Neural progenitor cell (in vitro differentiated cells): ENCODE results near the gene BCAS3. TPM values are rescaled to one million over a fixed set of nuclear protein-coding genes. Genes with fewer than 3 reads are reported as not detected.

Experiments used
- DNase-seq: peaks from one replicate; pipeline ENCODE4 v3.0.0-alpha.2; 2016; ENCODE audit warnings: low spot score
- H2AFZ ChIP-seq: fragments of 200-600 bp; sonication (generic); replicated peaks from 2 replicates; pipeline ENCODE4 v1.6.1; 2016; ENCODE audit warnings: antibody characterized with exemption
- H3F3A ChIP-seq: fragments of 200-600 bp; sonication (generic); 2 replicates; pipeline ENCODE4 v1.6.1; 2016; ENCODE audit warnings: antibody characterized with exemption, low read depth
- H3K27ac ChIP-seq: fragments of 200-600 bp; sonication (generic); 2 replicates; pipeline ENCODE4 v1.5.1; 2016; ENCODE audit warnings: mild to moderate bottlenecking
- H3K27me3 ChIP-seq: fragments of 200-600 bp; sonication (generic); 2 replicates; pipeline ENCODE4 v1.6.1; 2016; ENCODE audit warnings: mild to moderate bottlenecking, moderate library complexity
- H3K36me3 ChIP-seq: fragments of 200-600 bp; sonication (generic); 2 replicates; pipeline ENCODE4 v1.5.1; 2016
- H3K4me1 ChIP-seq: fragments of 200-600 bp; sonication (generic); 2 replicates; pipeline ENCODE4 v1.6.1; 2016; ENCODE audit warnings: mixed run types
- H3K4me2 ChIP-seq: fragments of 200-600 bp; sonication (generic); 2 replicates; pipeline ENCODE4 v1.6.1; 2016
- H3K4me3 ChIP-seq: fragments of 200-600 bp; sonication (generic); 2 replicates; pipeline ENCODE4 v1.5.1; 2016
- H3K79me2 ChIP-seq: fragments of 200-600 bp; sonication (generic); 2 replicates; pipeline ENCODE4 v1.6.1; 2016; ENCODE audit warnings: low read depth
- H3K9ac ChIP-seq: fragments of 200-600 bp; sonication (generic); 2 replicates; pipeline ENCODE4 v1.6.1; 2016
- H3K9me3 ChIP-seq: fragments of 200-600 bp; sonication (generic); 2 replicates; pipeline ENCODE4 v1.5.1; 2016; ENCODE audit warnings: low read depth
- H4K20me1 ChIP-seq: fragments of 200-600 bp; sonication (generic); 2 replicates; pipeline ENCODE4 v1.6.1; 2016; ENCODE audit warnings: low read depth
- H3K27ac Mint-ChIP-seq: 3 replicates; pipeline ENCODE4 v1.8.0; 2021; ENCODE audit warnings: mixed read lengths
- H3K27me3 Mint-ChIP-seq: 2 replicates; pipeline ENCODE4 v1.8.0; 2022; ENCODE audit warnings: low read depth, mild to moderate bottlenecking, inconsistent platforms, moderate library complexity, mixed read lengths; ENCODE audit not compliant: insufficient read depth
- H3K36me3 Mint-ChIP-seq: 3 replicates; pipeline ENCODE4 v1.8.0; 2021; ENCODE audit warnings: mixed read lengths
- H3K4me1 Mint-ChIP-seq: 3 replicates; pipeline ENCODE4 v1.8.0; 2021; ENCODE audit warnings: mixed read lengths
- H3K4me3 Mint-ChIP-seq: 3 replicates; pipeline ENCODE4 v1.8.0; 2021; ENCODE audit warnings: mild to moderate bottlenecking, moderate library complexity, mixed read lengths
- H3K9me3 Mint-ChIP-seq: 3 replicates; pipeline ENCODE4 v1.8.0; 2020; ENCODE audit warnings: mixed read lengths
- EZH2 ChIP-seq: fragments of 200-600 bp; sonication (generic); IDR thresholded peaks from 2 replicates; pipeline ENCODE4 v1.6.1; 2017; ENCODE audit warnings: antibody characterized with exemption, mild to moderate bottlenecking, moderate library complexity
- EZH2phosphoT487 ChIP-seq: fragments of 200-600 bp; sonication (generic); IDR thresholded peaks from 2 replicates; pipeline ENCODE4 v1.6.1; 2017; ENCODE audit warnings: antibody characterized with exemption
- total RNA-seq: library from RNA; depleted of rRNA; stranded (reverse); fragments of >200 nt; gene quantifications from 2 replicates; pipeline ENCODE4 v1.2.3, GENCODE V29; 2015; ENCODE audit warnings: low replicate concordance
- TF ChIP-seq, protein P1 (sequence below): fragments of 200-600 bp; sonication (generic); IDR thresholded peaks from 2 replicates; pipeline ENCODE4 v1.5.1; 2017; ENCODE audit warnings: antibody characterized with exemption, mild to moderate bottlenecking

Gene BCAS3
- total RNA-seq, 1 donor from 2014 or later: 60.9 TPM

DNA sequence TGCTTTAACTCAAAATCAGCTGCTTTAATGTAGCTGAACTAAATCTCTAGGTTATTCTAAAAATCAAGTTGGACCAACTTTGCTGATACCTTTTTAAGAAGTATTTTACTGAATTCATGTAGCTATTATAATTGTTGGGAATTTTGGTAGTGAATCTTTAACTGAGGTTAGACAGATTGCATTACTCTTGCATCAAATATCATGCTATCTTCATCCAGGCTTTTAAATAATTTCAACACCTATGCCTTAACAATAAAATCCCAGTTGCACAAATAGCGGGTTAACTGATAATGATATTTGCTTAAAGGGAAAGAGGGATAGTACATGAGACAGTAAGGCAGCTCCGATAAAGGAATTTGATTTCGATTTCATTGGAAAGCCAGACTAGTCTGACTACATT is 480.7 kb downstream of the BCAS3 start:
- H2AFZ ChIP-seq: no peak overlapping the region
- TF ChIP-seq, protein P1, sequence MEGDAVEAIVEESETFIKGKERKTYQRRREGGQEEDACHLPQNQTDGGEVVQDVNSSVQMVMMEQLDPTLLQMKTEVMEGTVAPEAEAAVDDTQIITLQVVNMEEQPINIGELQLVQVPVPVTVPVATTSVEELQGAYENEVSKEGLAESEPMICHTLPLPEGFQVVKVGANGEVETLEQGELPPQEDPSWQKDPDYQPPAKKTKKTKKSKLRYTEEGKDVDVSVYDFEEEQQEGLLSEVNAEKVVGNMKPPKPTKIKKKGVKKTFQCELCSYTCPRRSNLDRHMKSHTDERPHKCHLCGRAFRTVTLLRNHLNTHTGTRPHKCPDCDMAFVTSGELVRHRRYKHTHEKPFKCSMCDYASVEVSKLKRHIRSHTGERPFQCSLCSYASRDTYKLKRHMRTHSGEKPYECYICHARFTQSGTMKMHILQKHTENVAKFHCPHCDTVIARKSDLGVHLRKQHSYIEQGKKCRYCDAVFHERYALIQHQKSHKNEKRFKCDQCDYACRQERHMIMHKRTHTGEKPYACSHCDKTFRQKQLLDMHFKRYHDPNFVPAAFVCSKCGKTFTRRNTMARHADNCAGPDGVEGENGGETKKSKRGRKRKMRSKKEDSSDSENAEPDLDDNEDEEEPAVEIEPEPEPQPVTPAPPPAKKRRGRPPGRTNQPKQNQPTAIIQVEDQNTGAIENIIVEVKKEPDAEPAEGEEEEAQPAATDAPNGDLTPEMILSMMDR: no peak
- no peak for TF ChIP-seq EZH2phosphoT487
- no peak for TF ChIP-seq EZH2
- H3K4me3 Mint-ChIP-seq: no peak overlapping the region
- no peaks in the 10 kb centered on the region for H3K27me3 Mint-ChIP-seq
- H3K79me2 ChIP-seq: no peaks in the 10 kb centered on the region
- H3K27ac Mint-ChIP-seq: no peak overlapping the region
- no peak for DNase-seq
- H3K4me1 ChIP-seq: peaks cover 86% of the 10 kb centered on the region
- no peaks in the 10 kb centered on the region for H3K9me3 Mint-ChIP-seq
- H3K36me3 ChIP-seq: no peaks in the 10 kb centered on the region
- H3K36me3 Mint-ChIP-seq: no peaks in the 10 kb centered on the region
- no peaks in the 10 kb centered on the region for H3K27me3 ChIP-seq
- peaks cover 10% of the 10 kb centered on the region for H3F3A ChIP-seq
- no peaks in the 10 kb centered on the region for H3K9me3 ChIP-seq
- H3K4me1 Mint-ChIP-seq: peaks cover 60% of the 10 kb centered on the region
- H3K27ac ChIP-seq: no peak overlapping the region
- H3K4me3 ChIP-seq: no peak overlapping the region
- no peaks in the 10 kb centered on the region for H4K20me1 ChIP-seq
- H3K4me2 ChIP-seq: no peak overlapping the region
- H3K9ac ChIP-seq: no peak overlapping the region

DNA sequence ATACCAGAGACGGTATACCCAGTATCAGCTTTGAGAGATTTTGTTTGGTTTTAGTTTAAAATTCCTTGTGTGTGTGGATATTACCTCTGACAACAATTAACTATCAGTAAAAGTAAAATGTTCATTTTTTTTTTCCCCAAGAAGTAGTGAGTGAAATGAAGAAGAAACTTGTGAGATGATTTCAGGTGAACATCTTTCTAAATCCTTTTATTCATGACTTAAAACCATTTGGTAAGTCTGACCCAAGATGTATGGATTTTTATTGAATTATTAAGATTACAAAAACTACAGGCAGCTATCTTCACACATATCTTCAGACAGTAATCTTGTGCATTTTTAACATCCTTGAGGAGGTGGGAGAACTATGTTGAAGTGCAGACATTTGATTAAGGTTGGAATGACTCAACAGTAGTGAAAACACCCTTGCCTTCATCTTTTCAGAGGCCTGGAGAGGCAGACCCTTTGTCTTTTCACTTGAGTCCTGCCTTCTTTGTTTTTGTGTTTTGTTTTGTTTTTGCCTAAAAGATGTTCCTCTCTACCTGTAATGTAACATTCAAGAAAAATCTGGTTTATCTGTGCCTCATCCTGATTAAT is 481.7 kb downstream of the BCAS3 start:
- H3K27me3 ChIP-seq: no peaks in the 10 kb centered on the region
- H2AFZ ChIP-seq: no peak overlapping the region
- peak; percentile 54 for DNase-seq
- no peaks in the 10 kb centered on the region for H3K79me2 ChIP-seq
- no peaks in the 10 kb centered on the region for H3K27me3 Mint-ChIP-seq
- peaks cover 77% of the 10 kb centered on the region for H3K4me1 ChIP-seq
- no peaks in the 10 kb centered on the region for H3K36me3 Mint-ChIP-seq
- H3K36me3 ChIP-seq: no peaks in the 10 kb centered on the region
- peak overlapping the region; percentile 67 for H3K27ac Mint-ChIP-seq
- H3K4me3 ChIP-seq: no peak overlapping the region
- H4K20me1 ChIP-seq: no peaks in the 10 kb centered on the region
- no peak overlapping the region for H3K9ac ChIP-seq
- H3K4me2 ChIP-seq: peak overlapping the region; percentile 55
- H3K27ac ChIP-seq: no peak overlapping the region
- peaks cover 1% of the 10 kb centered on the region for H3F3A ChIP-seq
- H3K9me3 Mint-ChIP-seq: peaks cover 1% of the 10 kb centered on the region
- TF ChIP-seq EZH2phosphoT487: no peak
- TF ChIP-seq EZH2: no peak
- TF ChIP-seq, protein P1: no peak
- H3K4me3 Mint-ChIP-seq: no peak overlapping the region
- peaks cover 60% of the 10 kb centered on the region for H3K4me1 Mint-ChIP-seq
- no peaks in the 10 kb centered on the region for H3K9me3 ChIP-seq

DNA sequence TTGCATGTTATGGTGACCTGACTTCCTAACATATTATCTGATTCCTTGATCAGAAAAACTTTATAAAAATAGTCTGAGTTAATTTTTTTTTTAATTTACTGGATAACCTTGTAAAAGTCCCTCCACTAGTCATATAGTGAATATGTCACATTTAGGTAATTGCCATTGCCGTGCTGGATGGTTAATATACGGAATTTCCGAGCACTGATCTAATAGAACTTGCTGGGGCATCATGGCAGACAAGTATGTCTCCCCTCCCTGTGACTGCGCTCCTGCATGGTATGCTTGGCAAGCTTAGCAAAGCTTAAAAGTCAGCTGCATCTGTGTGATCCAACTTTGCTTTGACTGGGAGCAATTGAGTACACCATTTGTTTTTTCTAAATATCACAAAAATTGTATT is 482.6 kb downstream of the BCAS3 start:
- Histone ChIP-seq H3K79me2 (no peaks in the 10 kb centered on the region), H3K36me3 (no peaks in the 10 kb centered on the region), H3K4me1 (peaks cover 69% of the 10 kb centered on the region), H3F3A (no peaks in the 10 kb centered on the region), H3K4me3 (no peak overlapping the region), H3K4me2 (no peak overlapping the region), H3K9ac (no peak overlapping the region), H3K27ac (no peak overlapping the region), H2AFZ (no peak overlapping the region), H3K9me3 (no peaks in the 10 kb centered on the region), H4K20me1 (no peaks in the 10 kb centered on the region), H3K27me3 (no peaks in the 10 kb centered on the region)
- H3K4me3 Mint-ChIP-seq: no peak overlapping the region
- no peak overlapping the region for H3K27ac Mint-ChIP-seq
- peaks cover 4% of the 10 kb centered on the region for H3K9me3 Mint-ChIP-seq
- H3K27me3 Mint-ChIP-seq: no peaks in the 10 kb centered on the region
- TF ChIP-seq, protein P1: no peak
- TF ChIP-seq EZH2: no peak
- TF ChIP-seq EZH2phosphoT487: no peak
- peak; percentile 33 for DNase-seq
- H3K4me1 Mint-ChIP-seq: peaks cover 60% of the 10 kb centered on the region
- H3K36me3 Mint-ChIP-seq: peaks cover 1% of the 10 kb centered on the region
